HL-60/S4 treated with retinoic acid at 250 ng/mL for 4 days and 3 days (cell line): ENCODE results near the gene CCDC144A.
"Not testable (repeated sequence)": the region's sequence is repeated elsewhere in the genome, so short reads cannot be mapped to it uniquely, and the experiment has no call there.

Experiments used
- in situ Hi-C: fragments of 300-500 bp; cut with MboI; formaldehyde crosslinking; loops from 2 replicates; pipeline ENCODE4 v1.7.0; 2022; ENCODE audit warnings: low sequenced_read_pairs

Gene CCDC144A

GRCh38 chr17:16818821-16819683 lies 129.0 kb downstream of the CCDC144A start:
- in situ Hi-C loops = no loop called here

DNA sequence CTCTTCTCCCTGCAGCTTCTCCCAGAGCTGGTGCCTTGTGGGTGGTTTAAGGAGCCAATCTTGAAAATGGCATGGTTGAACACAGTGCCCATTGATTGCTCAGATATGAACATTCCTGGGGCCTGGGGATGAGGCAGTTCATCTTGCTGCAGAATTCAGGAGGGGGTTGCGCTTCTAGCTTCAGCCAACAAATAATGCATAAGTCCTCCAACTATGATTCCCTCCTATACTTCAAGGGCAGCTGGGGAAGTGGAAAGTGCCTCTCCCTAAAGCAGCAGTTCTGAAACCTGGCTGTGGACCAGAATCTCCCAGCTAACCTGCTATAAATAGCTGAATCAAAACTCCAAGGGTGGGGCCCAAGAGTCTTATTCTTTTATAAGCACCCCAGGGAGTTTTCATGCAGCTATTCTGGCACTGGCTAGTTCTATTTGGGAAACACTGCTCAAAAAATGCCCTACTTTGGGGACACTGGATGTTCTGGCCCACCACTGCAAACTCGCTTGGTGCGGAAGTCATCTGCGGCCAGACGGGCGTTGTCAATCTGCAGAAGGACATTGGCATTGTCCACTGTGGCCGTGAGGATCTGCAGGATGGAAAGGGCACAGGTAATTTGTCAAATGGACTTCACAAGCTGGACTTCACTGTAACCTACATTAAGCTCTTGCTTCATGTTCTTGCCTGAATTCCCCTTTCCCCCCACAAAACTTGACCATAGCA lies 130.3 kb downstream of the CCDC144A start:
- in situ Hi-C loops = no loop called here

DNA sequence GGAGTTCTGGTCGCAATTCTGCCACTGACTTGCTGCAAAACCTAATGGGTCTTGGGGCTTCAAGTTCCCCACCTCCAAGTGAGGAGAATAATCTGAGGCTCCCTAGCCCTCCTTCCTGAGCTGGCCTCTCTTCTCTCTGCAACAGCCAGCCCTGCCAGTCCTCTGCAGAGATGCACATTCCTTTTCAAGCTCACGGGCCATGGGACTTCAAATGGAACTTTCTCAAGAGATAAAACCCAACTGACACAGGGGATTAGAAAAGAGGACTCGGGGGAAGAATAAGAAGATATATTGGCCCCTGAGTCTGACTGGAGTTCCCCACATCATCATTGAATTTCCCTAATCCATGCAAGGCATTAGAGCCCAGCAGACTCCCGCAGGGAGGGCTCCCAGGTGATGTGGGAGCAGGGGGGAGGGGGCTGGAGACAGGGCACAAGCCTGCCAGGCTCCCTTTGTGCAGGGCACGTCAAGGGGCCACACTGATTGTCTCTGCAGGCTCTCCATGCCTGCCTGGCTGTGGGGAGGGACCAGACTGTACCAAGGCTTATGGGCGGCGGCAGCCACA lies 131.0 kb downstream of the CCDC144A start:
- in situ Hi-C loops = no loop called here

DNA sequence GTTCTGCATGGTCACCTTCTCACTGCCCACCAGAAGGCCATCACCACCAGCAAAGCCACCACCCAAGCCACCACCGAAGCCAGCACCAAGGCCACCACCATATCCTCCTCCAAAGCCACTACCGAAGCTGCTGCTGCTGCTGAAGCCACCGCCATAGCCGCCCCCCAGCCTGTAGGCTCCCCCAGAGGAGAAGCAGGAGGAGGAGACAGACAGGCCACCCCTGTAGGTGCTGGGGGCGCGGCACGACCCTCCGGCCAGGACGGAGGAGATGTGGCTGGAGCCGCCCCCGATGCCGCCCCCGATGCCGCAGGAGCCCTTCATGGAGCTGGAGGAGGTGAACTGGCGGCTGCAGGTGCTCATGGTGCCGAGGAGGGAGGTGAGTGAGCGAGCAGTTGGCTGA lies 132.1 kb downstream of the CCDC144A start:
- in situ Hi-C loops = not testable (repeated sequence)

DNA sequence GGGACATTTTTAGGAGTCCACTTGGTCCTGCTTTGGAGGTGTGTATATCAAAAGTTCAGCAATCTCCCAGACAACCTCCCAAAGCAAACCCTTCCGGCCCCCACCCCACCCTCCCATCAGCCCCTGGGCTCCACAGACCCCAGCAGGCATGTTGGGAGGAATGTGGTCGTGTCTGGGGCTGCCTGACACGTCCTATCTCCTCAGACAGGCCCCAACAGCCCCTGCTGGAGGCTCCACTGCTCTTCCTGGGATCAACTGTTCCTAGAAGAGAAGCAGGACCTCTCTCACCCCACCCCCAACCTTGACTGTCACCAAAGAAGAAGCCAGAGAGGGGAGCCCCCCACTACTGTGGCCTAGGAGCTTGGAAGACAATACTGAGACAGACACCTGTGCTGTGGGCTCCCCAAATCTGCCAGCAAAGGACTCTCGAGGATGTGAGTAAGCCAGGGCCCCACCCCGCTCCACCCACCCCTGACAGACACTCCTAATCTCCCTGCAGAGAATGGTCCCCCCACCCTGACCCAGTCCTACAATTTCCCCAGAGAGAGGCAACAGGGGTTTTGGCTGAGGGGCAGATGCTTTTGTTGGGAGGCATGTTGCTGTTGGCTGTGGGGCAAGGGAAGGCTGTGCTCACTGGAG lies 133.8 kb downstream of the CCDC144A start:
- in situ Hi-C loops = not testable (repeated sequence)
